Upper lobe of right lung (tissue), 1 donor: ENCODE data around the gene PCARE. TPM values are rescaled to one million over a fixed set of nuclear protein-coding genes. Genes with fewer than 3 reads are reported as not detected.

Source experiments
- ATAC-seq: fragments of 200-7000 bp; cut with Tn5 transposase; one replicate; pipeline ENCODE4 v1.9.1; 2020; ENCODE audit warnings: mild to moderate bottlenecking, moderate library complexity
- DNase-seq: peaks from one replicate; pipeline ENCODE4 v3.0.0-alpha.2; 2020
- H3K27ac ChIP-seq: fragments of 200-600 bp; one replicate; pipeline ENCODE4 v1.8.0; 2022
- H3K27me3 ChIP-seq: fragments of 200-600 bp; one replicate; pipeline ENCODE4 v1.8.0; 2022; ENCODE audit warnings: mild to moderate bottlenecking
- H3K36me3 ChIP-seq: fragments of 200-600 bp; one replicate; pipeline ENCODE4 v1.8.0; 2022
- H3K4me1 ChIP-seq: fragments of 200-600 bp; one replicate; pipeline ENCODE4 v1.8.0; 2022
- H3K4me3 ChIP-seq: fragments of 200-600 bp; one replicate; pipeline ENCODE4 v1.8.0; 2022; ENCODE audit warnings: mild to moderate bottlenecking
- H3K9me3 ChIP-seq: fragments of 200-600 bp; one replicate; pipeline ENCODE4 v1.8.0; 2022
- intact Hi-C: fragments of 100-400 bp; cut with DNase I; formaldehyde crosslinking; loops from one replicate; pipeline ENCODE4 v1.11.0; 2022
- total RNA-seq: library from RNA; stranded (reverse); fragmentation: NEBNext Ultra II Directional; extraction: Animal tissue kit (Norgen Biotek cat#: 25700); gene quantifications from one replicate; pipeline ENCODE4 v1.2.1, GENCODE V29; 2021
- TF ChIP-seq, protein P1 (sequence below): fragments of 200-600 bp; IDR thresholded peaks from one replicate; pipeline ENCODE4 v1.8.0; 2022; ENCODE audit warnings: antibody characterized with exemption
- donor health status: DM: no; HTN: yes; CAD: no; lungs with severe emphysema.

PCARE gene
- total RNA-seq, 1 donor from 2014 or later = 0.55 TPM

DNA sequence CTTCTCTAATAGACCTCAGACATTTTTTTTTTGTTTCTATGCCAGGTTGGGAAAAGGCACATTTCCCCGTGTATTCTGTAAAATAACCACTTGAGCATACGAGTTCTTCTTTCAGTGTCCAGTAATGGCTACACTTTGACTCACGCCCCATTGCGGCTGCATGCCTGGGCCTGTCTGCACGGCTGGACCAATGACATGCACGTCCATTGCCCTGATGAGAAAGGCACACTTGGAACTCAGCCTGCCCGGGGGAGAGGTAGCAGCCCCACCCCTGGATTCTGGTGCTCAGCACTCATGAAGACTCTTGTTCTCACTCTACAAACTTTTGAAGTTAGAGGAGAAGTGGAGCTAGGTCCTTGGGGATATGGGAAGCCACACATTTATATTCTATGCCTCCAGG, 5.8 kb downstream of the PCARE start:
- TF ChIP-seq, protein P1, sequence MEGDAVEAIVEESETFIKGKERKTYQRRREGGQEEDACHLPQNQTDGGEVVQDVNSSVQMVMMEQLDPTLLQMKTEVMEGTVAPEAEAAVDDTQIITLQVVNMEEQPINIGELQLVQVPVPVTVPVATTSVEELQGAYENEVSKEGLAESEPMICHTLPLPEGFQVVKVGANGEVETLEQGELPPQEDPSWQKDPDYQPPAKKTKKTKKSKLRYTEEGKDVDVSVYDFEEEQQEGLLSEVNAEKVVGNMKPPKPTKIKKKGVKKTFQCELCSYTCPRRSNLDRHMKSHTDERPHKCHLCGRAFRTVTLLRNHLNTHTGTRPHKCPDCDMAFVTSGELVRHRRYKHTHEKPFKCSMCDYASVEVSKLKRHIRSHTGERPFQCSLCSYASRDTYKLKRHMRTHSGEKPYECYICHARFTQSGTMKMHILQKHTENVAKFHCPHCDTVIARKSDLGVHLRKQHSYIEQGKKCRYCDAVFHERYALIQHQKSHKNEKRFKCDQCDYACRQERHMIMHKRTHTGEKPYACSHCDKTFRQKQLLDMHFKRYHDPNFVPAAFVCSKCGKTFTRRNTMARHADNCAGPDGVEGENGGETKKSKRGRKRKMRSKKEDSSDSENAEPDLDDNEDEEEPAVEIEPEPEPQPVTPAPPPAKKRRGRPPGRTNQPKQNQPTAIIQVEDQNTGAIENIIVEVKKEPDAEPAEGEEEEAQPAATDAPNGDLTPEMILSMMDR = no peak
- intact Hi-C loops = no loop called here
- Histone ChIP-seq H3K4me1 (peaks cover 3% of the 10 kb centered on the region), H3K27me3 (no peaks in the 10 kb centered on the region), H3K9me3 (no peaks in the 10 kb centered on the region), H3K36me3 (no peaks in the 10 kb centered on the region), H3K27ac (no peak overlapping the region), H3K4me3 (no peak overlapping the region)
- no peak for DNase-seq
- ATAC-seq = peak; percentile 66

DNA sequence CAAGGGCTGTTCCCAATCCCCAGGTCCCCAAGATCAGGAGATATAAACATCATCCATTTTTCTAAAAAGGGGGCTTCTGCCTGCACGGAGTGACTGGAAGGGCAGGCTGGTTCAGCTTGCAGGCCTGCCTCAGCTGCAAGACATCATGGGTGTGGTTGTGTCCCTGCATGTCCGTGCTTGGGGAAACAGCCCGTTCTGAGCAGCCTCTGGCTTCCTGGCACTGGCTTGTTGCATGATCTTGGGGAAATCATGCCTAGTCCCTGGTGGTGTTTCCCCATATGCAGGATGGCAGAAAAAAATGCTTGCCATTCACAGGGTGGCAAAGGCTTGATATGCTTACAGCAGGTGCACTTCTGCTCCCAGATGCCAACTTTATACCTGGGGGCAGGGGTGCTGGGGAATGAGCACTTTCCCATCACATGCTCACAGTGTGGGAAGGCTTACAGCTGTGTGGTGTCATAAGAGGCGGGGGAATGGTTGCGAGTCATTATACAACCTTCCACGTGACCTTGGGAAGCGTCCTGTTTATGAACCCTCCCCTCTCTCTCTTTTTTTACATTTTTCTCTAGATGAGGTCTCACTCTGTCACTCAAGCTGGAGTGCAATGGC, 7.2 kb downstream of the PCARE start:
- intact Hi-C loops = no loop called here
- DNase-seq (no peak), ATAC-seq (peak; percentile 59)
- H3K36me3 ChIP-seq = no peaks in the 10 kb centered on the region
- H3K27ac ChIP-seq = no peak overlapping the region
- H3K27me3 ChIP-seq = no peaks in the 10 kb centered on the region
- no peaks in the 10 kb centered on the region for H3K9me3 ChIP-seq
- TF ChIP-seq, protein P1 = no peak
- H3K4me3 ChIP-seq = no peak overlapping the region
- H3K4me1 ChIP-seq = peaks cover 7% of the 10 kb centered on the region

DNA sequence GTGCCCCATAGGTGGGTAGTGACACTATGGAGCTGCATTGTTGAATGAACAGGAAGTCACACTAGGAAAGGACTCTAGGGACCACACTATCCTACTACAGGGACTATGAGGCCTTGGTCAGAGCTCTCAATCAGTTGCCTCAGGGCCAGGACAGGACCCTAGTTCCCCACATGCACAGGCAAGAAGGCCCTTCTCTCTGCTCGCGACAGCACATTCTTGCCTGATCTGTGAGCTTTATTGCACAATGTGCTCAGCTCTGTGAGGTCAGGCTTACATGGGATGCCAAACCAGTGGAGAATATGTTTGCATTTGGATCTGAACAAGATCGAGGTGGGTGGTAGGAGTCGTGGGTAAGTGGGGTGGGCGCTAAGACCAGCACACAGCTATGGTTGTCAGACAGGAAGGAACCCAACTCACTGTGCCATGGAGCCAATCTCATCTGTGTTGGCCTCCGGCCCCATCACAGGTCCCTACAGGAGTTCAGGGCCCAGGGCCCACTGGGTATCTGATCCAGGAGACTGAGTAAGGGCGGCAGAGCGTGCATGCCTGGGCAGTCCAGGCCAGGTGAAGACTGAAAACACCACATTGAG, 8.0 kb downstream of the PCARE start:
- no peaks in the 10 kb centered on the region for H3K36me3 ChIP-seq
- H3K9me3 ChIP-seq = no peaks in the 10 kb centered on the region
- no peak overlapping the region for H3K4me3 ChIP-seq
- no peak overlapping the region for H3K27ac ChIP-seq
- ATAC-seq = peak; percentile 48
- peaks cover 7% of the 10 kb centered on the region for H3K4me1 ChIP-seq
- TF ChIP-seq, protein P1 = no peak
- DNase-seq = no peak
- no peaks in the 10 kb centered on the region for H3K27me3 ChIP-seq
- intact Hi-C loops = no loop called here

DNA sequence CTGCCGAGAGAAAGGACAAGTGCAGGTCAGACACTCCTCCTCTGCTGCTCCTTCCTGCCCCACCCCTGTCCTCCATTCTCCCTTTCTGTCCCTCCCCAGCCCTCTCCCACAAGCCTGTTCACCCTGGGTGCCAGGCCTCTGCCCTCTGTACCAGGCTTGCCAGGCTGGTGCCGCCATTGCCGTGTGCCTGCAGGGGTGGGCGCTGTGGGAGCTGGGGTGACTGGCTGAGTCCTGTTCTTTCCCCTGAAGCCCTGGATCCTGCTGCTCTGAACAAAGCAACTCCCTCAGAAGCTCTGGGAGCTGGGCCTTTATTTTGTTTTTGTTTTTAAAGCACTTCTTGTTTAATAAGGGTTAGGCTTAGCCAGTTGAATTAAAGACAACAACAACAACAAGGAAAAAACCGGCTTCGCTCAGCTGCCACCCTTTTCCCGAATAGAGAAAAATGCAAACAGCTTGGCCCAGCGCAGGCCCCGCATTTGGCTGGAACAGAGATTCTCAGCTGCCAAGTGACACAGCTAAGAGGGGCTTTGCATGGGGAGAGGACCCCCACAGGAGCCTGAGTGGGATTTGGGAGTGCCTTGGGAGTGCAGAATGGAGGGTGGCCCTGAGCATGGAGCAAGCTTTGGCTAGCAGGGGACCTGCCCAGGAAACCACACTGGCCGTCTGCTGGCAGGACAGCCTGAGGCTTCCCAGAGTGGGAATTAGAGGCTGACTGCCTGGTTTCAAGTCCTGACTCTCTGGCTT, 9.1 kb downstream of the PCARE start:
- TF ChIP-seq, protein P1 = no peak
- Histone ChIP-seq H3K27ac (peak overlapping the region; percentile 4), H3K36me3 (no peaks in the 10 kb centered on the region), H3K9me3 (no peaks in the 10 kb centered on the region), H3K4me3 (no peak overlapping the region), H3K4me1 (peaks cover 7% of the 10 kb centered on the region), H3K27me3 (no peaks in the 10 kb centered on the region)
- ATAC-seq = no peak
- no peak for DNase-seq
- intact Hi-C loops = no loop called here

DNA sequence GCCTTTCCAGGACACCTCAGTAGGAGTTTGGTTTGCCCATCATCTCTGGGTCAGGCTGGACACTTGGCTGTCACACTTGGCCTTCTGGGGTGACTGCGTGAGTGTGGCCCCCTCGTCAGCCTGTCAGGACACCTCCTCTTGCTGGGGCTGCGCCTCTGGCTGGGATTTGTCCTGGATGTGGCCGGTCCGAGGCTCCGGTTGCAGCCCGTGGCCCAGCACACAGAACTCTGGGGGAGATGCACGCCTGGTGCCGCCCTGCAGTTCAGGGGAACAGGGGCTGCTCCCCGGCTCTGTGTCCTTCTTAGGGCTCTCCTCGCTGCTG, 9.6 kb downstream of the PCARE start:
- TF ChIP-seq, protein P1 = no peak
- Histone ChIP-seq H3K4me1 (peaks cover 7% of the 10 kb centered on the region), H3K27me3 (no peaks in the 10 kb centered on the region), H3K27ac (peak overlapping the region; percentile 4), H3K4me3 (no peak overlapping the region), H3K9me3 (no peaks in the 10 kb centered on the region), H3K36me3 (no peaks in the 10 kb centered on the region)
- ATAC-seq (no peak), DNase-seq (no peak)
- intact Hi-C loops = no loop called here
